Central memory CD8-positive, alpha-beta T cell (primary cell): ENCODE results near the gene GPD1L.
A peak's percentile ranks its signal among the peaks of the same experiment; 100 is the strongest.

Experiments
- ATAC-seq: fragments of 150-1000 bp; cut with Tn5 transposase; replicated peaks from 2 replicates; pipeline ENCODE4 v1.10.0; 2022; ENCODE audit warnings: mild to moderate bottlenecking, moderate FRiP score, moderate number of reproducible peaks; ENCODE audit not compliant: poor library complexity, severe bottlenecking; ENCODE audit errors: extremely low read depth
- DNase-seq, 2 donors: peaks; one replicate each; pipeline ENCODE4 v3.0.0; 2021; ENCODE audit warnings: low spot score in 2 of 2
- H3K27ac Mint-ChIP-seq: one replicate; pipeline ENCODE4 v1.8.0; 2022; ENCODE audit warnings: low read depth, mild to moderate bottlenecking, moderate library complexity, mixed read lengths
- H3K27me3 Mint-ChIP-seq: one replicate; pipeline ENCODE4 v1.8.0; 2022; ENCODE audit warnings: mixed read lengths
- H3K36me3 Mint-ChIP-seq: one replicate; pipeline ENCODE4 v1.8.0; 2022; ENCODE audit warnings: mild to moderate bottlenecking, moderate library complexity, mixed read lengths; ENCODE audit not compliant: insufficient read depth
- H3K4me1 Mint-ChIP-seq: one replicate; pipeline ENCODE4 v1.8.0; 2022; ENCODE audit warnings: mixed read lengths
- H3K4me3 Mint-ChIP-seq: one replicate; pipeline ENCODE4 v1.8.0; 2022; ENCODE audit warnings: mild to moderate bottlenecking, moderate library complexity, mixed read lengths
- H3K9me3 Mint-ChIP-seq: one replicate; pipeline ENCODE4 v1.8.0; 2022; ENCODE audit warnings: mixed read lengths

The GPD1L gene

DNA sequence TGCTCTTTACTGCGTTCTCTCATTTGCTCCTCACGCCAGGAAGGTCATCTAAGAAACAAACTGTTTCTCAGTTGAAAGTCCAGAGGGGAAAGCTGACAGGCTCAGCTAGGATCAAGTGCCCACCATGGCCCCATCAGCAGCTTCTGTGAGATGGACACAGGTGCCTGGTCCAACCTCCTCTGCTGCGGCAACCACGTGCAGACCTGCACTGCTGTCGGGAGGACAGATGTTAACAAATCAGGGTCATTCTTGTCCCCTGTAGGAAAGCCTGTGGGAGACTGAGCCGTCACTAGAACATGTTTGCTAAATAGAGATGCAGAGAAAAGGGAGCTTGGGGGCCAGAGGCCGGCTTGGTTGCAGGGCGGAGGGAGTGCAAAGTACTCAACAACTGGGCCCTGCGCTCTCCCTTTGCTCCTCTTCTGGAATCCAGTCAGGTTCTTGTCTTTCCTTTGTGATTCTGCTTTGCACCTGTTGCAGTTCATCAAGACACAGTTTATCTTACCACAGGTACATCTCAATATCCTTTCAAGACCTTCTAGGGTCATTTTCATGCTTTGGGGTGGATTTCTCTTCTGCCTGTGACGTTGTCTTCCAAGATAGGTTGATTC, 20.9 kb downstream of the GPD1L start:
- Mint-ChIP-seq H3K4me1 (peaks cover 17% of the 10 kb centered on the region), H3K4me3 (no peak overlapping the region), H3K36me3 (peaks cover 13% of the 10 kb centered on the region), H3K27ac (no peak overlapping the region), H3K27me3 (no peaks in the 10 kb centered on the region), H3K9me3 (no peaks in the 10 kb centered on the region)
- ATAC-seq, result no peak
- DNase-seq, result no peak

DNA sequence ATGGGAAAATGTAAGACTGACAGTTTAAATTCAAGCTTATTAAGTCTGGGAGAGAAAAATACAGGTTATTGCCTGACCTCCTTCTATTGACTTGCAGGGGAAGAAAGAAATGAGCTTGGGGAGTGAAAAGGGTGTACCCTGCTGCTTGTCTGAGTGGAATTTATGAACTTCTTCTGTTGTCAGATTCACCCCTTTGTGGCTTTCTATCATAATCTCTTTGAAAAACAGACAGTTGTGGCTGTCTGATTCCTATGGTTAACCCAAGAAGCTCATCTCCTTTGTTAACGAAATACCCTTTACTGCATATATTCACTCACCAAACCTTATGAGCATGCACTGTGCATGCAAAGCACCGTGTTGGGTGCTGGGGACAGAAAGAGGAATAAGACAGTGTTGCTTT, 22.5 kb downstream of the GPD1L start:
- DNase-seq (no peak), ATAC-seq (no peak)
- peaks cover 15% of the 10 kb centered on the region for H3K36me3 Mint-ChIP-seq
- no peak overlapping the region for H3K4me3 Mint-ChIP-seq
- peaks cover 10% of the 10 kb centered on the region for H3K4me1 Mint-ChIP-seq
- H3K27me3 Mint-ChIP-seq, result no peaks in the 10 kb centered on the region
- H3K9me3 Mint-ChIP-seq, result no peaks in the 10 kb centered on the region
- H3K27ac Mint-ChIP-seq, result no peak overlapping the region

- ATAC-seq (no peak), DNase-seq (no peak)
- Mint-ChIP-seq H3K4me3 (no peak overlapping the region), H3K36me3 (peaks cover 17% of the 10 kb centered on the region), H3K9me3 (no peaks in the 10 kb centered on the region), H3K27me3 (no peaks in the 10 kb centered on the region), H3K27ac (no peak overlapping the region), H3K4me1 (peaks cover 14% of the 10 kb centered on the region)
Observed at GRCh38 chr3:32129832-32130231, 23.4 kb downstream of the GPD1L start.

DNA sequence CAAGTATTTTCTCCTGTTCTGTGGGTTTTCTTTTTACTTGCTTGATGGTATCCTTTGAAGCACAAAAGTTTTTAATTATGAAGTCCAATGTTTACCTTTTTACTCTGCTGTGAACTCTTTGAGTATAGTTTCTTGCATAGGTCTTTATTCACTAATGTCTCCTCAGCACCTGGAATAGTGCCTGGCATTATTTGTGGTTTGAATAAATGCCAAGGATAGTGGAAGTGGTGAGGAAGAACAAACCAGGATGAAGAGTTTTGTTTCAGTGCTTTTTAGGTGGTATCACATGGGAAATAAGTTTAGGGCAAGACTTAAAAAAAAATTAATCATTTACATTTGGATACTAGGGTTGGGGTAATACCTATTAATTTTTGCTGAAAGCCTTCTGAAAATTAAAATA, 25.7 kb downstream of the GPD1L start:
- ATAC-seq (no peak), DNase-seq (no peak)
- Mint-ChIP-seq H3K4me1 (peaks cover 18% of the 10 kb centered on the region), H3K4me3 (no peak overlapping the region), H3K27me3 (no peaks in the 10 kb centered on the region), H3K36me3 (peaks cover 18% of the 10 kb centered on the region), H3K27ac (no peak overlapping the region), H3K9me3 (no peaks in the 10 kb centered on the region)

DNA sequence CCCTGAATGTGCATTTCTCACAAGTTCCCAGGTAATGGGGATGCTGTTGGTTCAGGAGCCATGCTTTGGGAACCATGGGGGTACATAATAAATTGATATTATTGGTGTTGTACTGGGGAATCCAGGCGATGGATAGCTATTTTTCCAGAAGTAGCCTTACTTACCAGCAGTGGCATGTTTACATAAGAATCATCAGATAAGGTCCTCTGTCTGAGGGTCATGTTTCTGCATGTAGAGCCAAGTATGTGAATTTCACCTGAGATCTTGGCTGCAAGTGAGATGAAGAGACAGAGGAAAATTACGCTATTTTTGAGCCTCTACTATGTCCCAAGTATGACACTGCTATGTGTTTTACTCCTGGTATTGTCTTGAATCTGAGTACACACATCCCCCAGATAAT, 26.3 kb downstream of the GPD1L start:
- H3K27ac Mint-ChIP-seq, result no peak overlapping the region

DNA sequence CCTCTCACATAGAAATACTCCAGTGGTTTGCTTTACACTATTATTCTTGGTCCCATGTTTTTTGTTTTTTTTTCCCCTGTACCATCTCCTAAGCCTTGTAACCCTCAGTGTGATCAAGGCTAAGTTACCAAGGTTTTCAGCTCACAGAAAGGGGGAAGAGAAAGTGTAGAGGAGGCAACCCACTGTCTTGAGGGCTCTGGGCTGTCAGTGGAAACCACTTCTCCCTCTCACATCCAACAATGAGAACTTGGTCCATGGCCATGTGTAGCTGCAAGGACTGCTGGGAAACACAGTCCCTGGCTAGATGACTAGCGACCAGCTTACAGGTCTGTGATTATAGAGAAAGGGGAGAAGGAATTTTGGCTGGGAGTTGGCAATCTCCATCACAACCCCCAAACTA, 30.3 kb downstream of the GPD1L start:
- peaks cover 6% of the 10 kb centered on the region for H3K36me3 Mint-ChIP-seq
- H3K27ac Mint-ChIP-seq, result no peak overlapping the region
- ATAC-seq (no peak), DNase-seq (no peak)
- H3K4me3 Mint-ChIP-seq, result no peak overlapping the region
- H3K9me3 Mint-ChIP-seq, result no peaks in the 10 kb centered on the region
- no peaks in the 10 kb centered on the region for H3K27me3 Mint-ChIP-seq
- peaks cover 24% of the 10 kb centered on the region for H3K4me1 Mint-ChIP-seq

More for the DNA sequence above, 26.3 kb downstream of the GPD1L start:
- H3K4me3 Mint-ChIP-seq, result no peak overlapping the region
- DNase-seq (no peak), ATAC-seq (no peak)
- H3K4me1 Mint-ChIP-seq, result peaks cover 23% of the 10 kb centered on the region
- H3K36me3 Mint-ChIP-seq, result peaks cover 18% of the 10 kb centered on the region
- H3K27me3 Mint-ChIP-seq, result no peaks in the 10 kb centered on the region
- no peaks in the 10 kb centered on the region for H3K9me3 Mint-ChIP-seq

- H3K27ac Mint-ChIP-seq, result no peak overlapping the region
- ATAC-seq (no peak), DNase-seq (no peak)
- H3K36me3 Mint-ChIP-seq, result peaks cover 6% of the 10 kb centered on the region
- no peak overlapping the region for H3K4me3 Mint-ChIP-seq
- H3K9me3 Mint-ChIP-seq, result no peaks in the 10 kb centered on the region
- no peaks in the 10 kb centered on the region for H3K27me3 Mint-ChIP-seq
- H3K4me1 Mint-ChIP-seq, result peaks cover 24% of the 10 kb centered on the region
Observed at GRCh38 chr3:32137870-32138269, 31.4 kb downstream of the GPD1L start.

GRCh38 chr3:32138545-32139104, 32.2 kb downstream of the GPD1L start:
- no peaks in the 10 kb centered on the region for H3K9me3 Mint-ChIP-seq
- H3K4me1 Mint-ChIP-seq, result peaks cover 24% of the 10 kb centered on the region
- ATAC-seq (no peak), DNase-seq (no peak)
- no peak overlapping the region for H3K4me3 Mint-ChIP-seq
- H3K36me3 Mint-ChIP-seq, result peaks cover 4% of the 10 kb centered on the region
- no peak overlapping the region for H3K27ac Mint-ChIP-seq
- no peaks in the 10 kb centered on the region for H3K27me3 Mint-ChIP-seq

DNA sequence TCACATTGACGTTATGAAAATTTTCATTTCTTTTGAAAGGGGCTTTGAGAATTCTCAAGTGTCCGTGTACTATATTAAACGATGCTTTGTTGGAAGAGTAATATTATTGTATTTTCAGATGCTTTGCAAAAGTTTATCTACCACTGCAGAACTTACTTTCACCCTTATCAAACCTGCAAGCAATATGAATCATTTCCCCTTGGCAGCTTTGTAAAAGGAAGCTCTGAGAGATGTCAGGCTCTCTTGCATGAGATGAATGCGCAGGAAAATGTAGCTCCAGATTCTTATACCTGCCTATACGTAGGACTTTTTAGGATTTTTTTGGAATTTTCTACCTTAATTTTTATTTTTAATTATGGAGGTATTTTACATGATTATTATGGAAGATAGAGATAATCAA, 34.5 kb downstream of the GPD1L start:
- Mint-ChIP-seq H3K4me3 (no peak overlapping the region), H3K27ac (no peak overlapping the region), H3K9me3 (no peaks in the 10 kb centered on the region), H3K4me1 (peaks cover 16% of the 10 kb centered on the region), H3K36me3 (peaks cover 2% of the 10 kb centered on the region), H3K27me3 (no peaks in the 10 kb centered on the region)
- ATAC-seq, result no peak
- no peak for DNase-seq

GRCh38 chr3:32143849-32144757, 37.7 kb downstream of the GPD1L start:
- Mint-ChIP-seq H3K27me3 (no peaks in the 10 kb centered on the region), H3K36me3 (peaks cover 15% of the 10 kb centered on the region), H3K4me1 (no peaks in the 10 kb centered on the region), H3K27ac (no peak overlapping the region), H3K4me3 (no peak overlapping the region), H3K9me3 (no peaks in the 10 kb centered on the region)
- peak in 1 of 2 donors; percentile 26 for DNase-seq
- ATAC-seq, result peak; percentile 40

GRCh38 chr3:32146746-32147211, 40.4 kb downstream of the GPD1L start:
- peaks cover 31% of the 10 kb centered on the region for H3K36me3 Mint-ChIP-seq
- no peaks in the 10 kb centered on the region for H3K9me3 Mint-ChIP-seq
- H3K27ac Mint-ChIP-seq, result no peak overlapping the region
- no peak overlapping the region for H3K4me3 Mint-ChIP-seq
- no peaks in the 10 kb centered on the region for H3K27me3 Mint-ChIP-seq
- DNase-seq, result no peak
- no peak for ATAC-seq
- H3K4me1 Mint-ChIP-seq, result no peaks in the 10 kb centered on the region

- Mint-ChIP-seq H3K4me3 (no peak overlapping the region), H3K9me3 (no peaks in the 10 kb centered on the region), H3K36me3 (peaks cover 33% of the 10 kb centered on the region), H3K27me3 (no peaks in the 10 kb centered on the region), H3K4me1 (no peaks in the 10 kb centered on the region), H3K27ac (no peak overlapping the region)
- ATAC-seq, result no peak
- no peak for DNase-seq
Observed at GRCh38 chr3:32147509-32147908, 41.1 kb downstream of the GPD1L start.

DNA sequence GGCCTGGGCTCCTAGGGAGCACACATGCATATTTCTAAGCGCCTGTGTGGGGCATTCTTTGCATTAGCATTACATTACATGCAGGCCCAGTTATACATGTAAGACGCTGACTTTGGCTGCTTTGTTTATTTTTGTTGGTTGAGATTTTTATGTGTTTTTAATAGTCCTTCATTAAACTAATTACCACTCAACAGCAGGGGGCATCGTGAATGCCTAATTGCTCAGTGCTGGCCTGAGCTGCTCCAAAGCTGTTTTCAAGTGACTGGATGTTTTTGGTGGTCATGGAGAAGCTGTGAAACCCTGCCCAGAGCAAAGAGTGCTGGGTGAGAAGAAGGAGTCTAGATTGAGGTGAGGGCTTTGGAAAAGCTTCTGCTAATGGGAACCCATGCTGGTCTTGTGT, 41.5 kb downstream of the GPD1L start:
- no peaks in the 10 kb centered on the region for H3K27me3 Mint-ChIP-seq
- no peak for DNase-seq
- H3K4me1 Mint-ChIP-seq, result no peaks in the 10 kb centered on the region
- H3K9me3 Mint-ChIP-seq, result no peaks in the 10 kb centered on the region
- H3K27ac Mint-ChIP-seq, result no peak overlapping the region
- peaks cover 33% of the 10 kb centered on the region for H3K36me3 Mint-ChIP-seq
- no peak for ATAC-seq
- H3K4me3 Mint-ChIP-seq, result no peak overlapping the region
